Measurements from ENCODE around the gene ECHDC3. TPM values are rescaled to one million over a fixed set of nuclear protein-coding genes. Genes with fewer than 3 reads are reported as not detected.
"Not testable (repeated sequence)": the region's sequence is repeated elsewhere in the genome, so short reads cannot be mapped to it uniquely, and the experiment has no call there.

ECHDC3 gene
- total RNA-seq, 1 donor from 2014 or later: 4.1 TPM

GRCh38 chr10:11716686-11717085, 25.5 kb upstream of the ECHDC3 start:
- no peak for DNase-seq (ENCODE audit: low spot score)

- DNase-seq (ENCODE audit: low spot score): no peak
Measured at GRCh38 chr10:11719496-11720259, 22.5 kb upstream of the ECHDC3 start.

GRCh38 chr10:11720260-11720741, 21.9 kb upstream of the ECHDC3 start:
- no peak for DNase-seq (ENCODE audit: low spot score)

- DNase-seq (ENCODE audit: low spot score): no peak
Measured at GRCh38 chr10:11721806-11722205, 20.4 kb upstream of the ECHDC3 start.

- DNase-seq (ENCODE audit: low spot score): no peak
Measured at GRCh38 chr10:11723359-11723758, 18.8 kb upstream of the ECHDC3 start.

DNA sequence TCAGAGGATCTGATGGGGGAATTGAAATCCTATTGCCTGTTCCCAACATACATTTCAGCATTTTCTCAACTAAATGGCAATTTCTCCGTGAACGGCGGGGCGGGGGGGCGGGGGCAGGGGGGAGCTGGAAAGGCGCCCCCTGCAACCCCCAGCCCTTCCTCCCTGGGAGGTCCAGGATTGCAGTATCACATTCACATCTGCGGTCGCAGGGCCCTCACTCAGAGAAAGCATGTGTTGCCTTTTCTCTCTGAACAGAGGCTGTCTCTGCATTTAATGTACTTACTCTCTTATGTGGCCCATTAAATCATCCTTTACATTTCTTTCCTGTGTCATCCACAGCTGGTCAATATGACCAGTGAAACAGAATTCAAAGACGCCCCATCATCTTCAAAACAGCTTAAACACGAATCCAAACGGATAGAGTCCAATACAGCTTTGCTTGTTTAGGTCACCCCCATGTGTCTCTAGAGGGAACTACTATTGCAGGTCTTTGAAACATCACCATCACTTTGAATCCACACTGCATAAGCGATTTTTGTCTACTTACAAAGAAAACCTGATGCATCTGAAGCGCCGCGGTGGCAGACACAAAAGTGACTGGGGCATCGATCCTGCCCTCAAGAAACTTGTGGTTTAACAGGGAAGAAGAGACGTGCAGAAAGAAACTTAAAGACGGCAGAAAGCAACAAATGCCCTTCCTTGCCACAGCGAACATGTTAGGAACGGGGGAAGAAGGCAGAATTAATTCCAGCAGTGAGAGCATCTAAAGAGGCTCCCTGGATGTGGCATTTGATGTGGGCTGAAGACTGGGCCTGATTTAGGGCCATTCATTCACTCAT, 17.0 kb upstream of the ECHDC3 start:
- DNase-seq (ENCODE audit: low spot score): no peak

DNA sequence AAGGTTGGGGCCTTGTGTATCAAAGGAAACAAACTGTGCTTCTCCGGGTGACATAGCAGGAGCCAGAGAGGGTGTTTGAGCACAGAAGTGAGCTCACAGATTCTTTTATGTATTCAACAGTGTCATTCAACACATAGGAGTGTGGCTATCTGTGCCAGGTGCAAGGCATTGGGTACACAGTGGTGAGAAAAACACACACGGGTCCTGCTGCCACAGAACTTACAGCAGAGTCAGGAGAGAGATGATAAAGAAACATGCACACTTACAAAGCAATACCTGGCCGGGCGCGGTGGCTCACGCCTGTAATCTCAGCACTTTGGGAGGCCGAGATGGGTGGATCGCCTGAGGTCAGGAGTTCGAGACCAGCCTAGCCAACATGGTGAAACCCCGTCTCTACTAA, 16.3 kb upstream of the ECHDC3 start:
- DNase-seq (ENCODE audit: low spot score): no peak

GRCh38 chr10:11727563-11727962, 14.6 kb upstream of the ECHDC3 start:
- DNase-seq (ENCODE audit: low spot score): no peak

DNA sequence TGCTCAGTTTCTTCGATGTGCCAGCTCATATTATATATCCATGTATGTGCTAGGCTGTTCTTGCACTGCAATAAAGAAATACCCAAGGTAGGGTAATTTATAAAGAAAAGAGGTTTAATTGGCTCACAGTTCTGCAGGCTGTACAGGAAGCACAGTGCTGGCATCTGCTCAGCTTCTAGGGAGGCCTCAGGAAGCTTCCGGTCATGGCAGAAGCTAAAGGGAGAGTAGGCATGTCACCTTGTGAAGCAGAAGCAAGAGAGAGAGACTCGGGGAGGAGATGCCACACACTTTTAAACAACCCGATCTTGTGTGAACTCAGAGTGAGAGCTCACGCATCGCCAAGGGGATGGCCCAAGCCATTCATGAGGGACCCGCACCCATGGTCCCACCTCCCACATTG, 13.8 kb upstream of the ECHDC3 start:
- no peak for DNase-seq (ENCODE audit: low spot score)

DNA sequence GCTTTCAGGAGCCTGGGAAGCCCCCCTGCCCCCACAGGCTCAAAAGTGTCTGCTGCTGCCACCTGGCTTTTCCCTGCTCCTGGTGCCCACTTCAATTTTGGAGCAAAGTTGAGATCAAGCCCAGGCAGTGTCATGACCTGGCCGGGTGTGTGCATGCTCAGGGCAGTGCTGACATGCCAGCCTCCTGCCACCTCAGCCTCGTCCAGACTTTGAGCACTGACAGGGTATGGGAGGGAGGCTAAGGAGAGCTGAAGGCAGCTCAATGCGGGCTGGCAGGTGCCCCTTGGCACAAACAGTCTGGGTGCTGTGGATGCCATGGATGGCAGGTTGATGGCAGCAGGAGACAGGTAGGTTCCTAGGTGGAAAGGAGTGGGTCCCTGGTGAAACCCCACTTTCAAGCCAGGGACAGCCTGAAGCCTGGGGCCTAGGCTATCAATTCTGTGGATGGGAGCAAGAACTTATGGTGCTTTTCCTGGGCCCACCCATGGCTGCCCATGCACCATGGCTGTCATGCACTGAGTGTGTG, 12.3 kb upstream of the ECHDC3 start:
- DNase-seq (ENCODE audit: low spot score): no peak

DNA sequence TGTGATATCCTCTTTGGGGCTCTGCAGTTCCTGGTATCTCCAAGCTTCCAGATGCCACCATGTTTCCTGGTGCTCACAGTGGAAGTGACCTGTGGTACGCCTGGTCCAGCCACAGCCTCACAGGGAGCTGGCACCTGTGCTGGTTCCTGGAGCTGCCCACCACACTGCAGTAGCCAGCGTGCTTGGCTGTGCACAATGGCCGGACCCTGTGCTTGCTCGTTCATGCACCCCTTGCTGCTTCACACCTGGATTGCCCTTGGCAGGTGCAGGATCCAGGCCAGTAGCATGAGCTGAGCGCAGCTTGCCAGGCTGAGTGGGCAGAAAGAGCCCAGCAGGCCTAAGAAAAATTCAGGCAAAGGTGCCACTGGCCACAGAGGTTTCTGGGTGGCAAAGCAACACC, 11.4 kb upstream of the ECHDC3 start:
- no peak for DNase-seq (ENCODE audit: low spot score)

DNA sequence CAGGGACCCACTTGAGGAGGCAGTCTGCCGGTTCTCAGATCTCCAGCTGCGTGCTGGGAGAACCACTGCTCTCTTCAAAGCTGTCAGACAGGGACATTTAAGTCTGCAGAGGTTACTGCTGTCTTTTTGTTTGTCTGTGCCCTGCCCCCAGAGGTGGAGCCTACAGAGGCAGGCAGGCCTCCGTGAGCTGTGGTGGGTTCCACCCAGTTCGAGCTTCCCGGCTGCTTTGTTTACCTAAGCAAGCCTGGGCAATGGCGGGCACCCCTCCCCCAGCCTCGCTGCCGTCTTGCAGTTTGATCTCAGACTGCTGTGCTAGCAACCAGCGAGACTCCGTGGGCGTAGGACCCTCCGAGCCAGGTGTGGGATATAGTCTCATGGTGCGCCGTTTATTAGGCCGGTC, 5.4 kb upstream of the ECHDC3 start:
- not testable (repeated sequence) for DNase-seq (ENCODE audit: low spot score)

DNA sequence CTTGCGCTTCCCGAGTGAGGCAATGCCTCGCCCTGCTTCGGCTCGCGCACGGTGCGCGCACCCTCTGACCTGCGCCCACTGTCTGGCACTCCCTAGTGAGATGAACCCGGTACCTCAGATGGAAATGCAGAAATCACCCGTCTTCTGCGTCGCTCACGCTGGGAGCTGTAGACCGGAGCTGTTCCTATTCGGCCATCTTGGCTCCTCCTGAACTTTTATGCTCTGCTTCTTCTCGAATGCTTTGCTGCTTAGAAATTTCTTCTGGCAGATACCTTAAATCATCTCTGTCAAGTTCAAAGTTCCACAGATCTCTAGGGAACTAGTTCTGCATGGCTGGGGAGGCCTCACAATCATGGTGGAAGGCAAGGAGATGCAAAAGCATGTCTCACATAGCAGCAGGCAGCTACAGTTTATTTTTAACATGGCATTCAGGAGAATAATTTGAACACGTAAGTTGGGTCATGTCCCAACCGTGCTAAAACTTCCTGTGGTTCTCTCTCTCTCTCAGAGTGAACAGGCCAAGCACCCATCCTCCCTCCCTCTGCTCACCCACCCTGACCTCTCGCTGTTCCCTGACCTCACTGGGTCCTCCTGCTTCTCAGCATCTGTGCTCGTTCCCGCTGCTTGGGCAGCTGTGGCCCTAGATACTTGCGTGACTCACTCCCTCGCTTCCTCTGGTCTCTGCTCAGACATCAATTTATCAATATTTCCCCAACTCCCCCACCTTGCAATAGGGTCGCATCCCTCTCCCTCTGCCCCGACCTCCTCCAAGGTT, 4.7 kb upstream of the ECHDC3 start:
- DNase-seq (ENCODE audit: low spot score): not testable (repeated sequence)

GRCh38 chr10:11740907-11741306, 1.3 kb upstream of the ECHDC3 start:
- DNase-seq (ENCODE audit: low spot score): no peak

DNA sequence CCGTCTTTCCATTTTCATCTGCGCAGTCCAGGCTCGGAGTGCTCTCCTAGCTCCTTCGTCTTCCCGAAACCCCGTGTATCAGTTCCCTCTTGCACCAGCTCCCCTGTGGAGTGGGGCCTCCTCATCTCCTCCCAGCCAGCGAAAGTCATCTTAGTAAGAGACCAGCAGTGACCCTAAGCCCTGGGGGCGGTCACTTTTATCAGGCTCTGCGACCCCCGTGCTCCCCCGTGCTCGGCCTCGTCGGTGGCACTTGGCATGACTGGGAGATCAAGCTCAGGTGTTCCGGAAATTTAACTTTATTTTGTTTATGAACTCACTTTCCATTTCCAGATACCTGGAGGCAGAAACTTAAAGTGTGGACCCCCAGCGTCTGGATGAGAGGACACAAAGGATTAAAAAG, 574 bp upstream of the ECHDC3 start:
- DNase-seq (ENCODE audit: low spot score): no peak

- DNase-seq (ENCODE audit: low spot score): no peak
Measured at GRCh38 chr10:11742779-11743298, 657 bp downstream of the ECHDC3 start.

DNA sequence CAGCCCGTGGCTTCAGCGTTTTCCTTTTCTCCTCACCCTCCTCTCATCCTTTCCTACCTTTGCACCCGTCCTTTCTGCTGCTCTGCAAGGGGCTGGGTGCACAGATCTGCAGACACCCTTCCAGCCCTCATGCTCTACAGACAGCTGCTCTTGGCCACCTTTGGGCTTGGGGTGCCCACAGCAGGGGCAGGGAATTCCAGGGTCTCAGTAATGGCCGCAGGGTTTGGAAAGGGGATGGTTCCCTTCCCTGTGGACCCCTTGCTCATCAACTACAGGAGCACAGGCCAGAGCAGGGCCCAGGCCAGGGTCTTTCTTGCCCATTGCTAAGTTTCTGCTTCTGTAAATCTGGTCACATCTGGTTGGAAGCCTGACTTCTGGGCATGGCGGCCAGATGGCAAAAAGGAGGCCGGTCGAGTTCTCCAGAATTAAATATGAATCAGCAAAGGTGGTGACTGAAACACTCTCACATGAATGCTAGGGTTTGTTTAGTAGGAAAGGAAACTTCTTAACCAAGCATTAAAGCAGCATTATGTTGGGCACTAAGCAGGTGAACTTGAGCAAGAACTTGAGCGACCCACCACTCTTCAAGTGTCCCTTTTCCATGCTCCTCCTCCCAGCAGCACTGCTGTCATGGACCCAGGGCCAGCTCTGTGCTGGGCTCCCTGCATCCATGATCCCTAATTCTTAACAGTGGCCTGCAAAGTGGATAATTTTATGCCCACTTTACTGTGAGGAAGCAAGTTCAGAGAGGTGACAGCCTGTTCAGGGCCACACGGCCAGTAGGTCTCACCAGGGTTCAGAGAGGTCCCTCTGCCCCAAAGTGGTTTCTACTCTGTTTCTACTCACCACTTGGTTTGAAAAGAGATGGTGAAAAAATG, 1.5 kb downstream of the ECHDC3 start:
- no peak for DNase-seq (ENCODE audit: low spot score)

DNA sequence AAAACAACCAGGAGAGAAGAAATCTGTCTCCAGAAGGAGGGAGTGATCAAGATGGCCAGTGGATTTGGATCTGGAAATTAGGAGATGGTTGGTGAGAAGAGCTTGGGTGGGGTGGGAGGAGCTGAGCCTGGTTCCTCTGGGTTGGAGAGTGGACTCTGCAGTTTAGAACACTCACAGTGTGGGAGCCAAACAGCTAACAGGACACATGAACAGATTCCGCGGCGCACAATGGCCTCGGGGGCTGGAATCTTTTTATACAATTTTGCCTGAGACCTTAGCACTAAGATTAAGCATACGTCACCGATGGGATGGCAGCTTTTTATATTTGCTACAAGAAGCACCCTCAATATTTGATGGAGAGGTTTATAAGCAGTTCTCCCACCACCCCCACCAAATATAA, 2.9 kb downstream of the ECHDC3 start:
- no peak for DNase-seq (ENCODE audit: low spot score)

DNA sequence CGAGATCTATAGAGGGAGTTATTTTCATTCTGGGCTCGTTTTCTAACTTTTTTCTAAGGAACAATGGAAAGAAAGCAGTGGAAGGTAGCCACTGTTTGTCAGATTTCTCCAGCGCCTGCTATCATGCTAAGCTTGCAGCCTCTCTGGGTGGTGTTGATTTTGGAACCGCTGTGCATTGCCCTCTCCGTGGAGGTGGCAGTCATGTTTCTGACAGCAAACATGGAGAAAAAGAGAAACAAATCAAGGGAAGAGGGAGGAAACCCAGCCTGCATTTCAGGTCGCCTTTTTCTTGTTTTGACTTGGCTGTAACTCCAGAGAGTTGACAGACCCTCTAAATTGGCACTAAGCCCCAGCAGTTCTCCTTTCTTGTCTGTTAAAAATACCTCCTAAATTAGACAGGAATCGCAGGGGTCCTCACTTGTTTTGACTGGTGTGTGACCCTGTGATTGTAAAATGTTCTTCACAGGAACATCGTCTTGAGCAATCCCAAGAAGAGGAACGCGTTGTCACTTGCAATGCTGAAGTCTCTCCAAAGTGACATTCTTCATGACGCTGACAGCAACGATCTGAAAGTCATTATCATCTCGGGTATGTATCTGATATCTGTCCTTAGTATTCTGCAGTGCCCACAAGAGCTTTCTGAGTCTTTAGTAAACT, 4.8 kb downstream of the ECHDC3 start:
- no peak for DNase-seq (ENCODE audit: low spot score)

- no peak for DNase-seq (ENCODE audit: low spot score)
Measured at GRCh38 chr10:11748866-11749265, 6.7 kb downstream of the ECHDC3 start.

Data from mucosa of gallbladder (tissue), 1 donor.